ENCODE results near the gene CD40. TPM values are rescaled to one million over a fixed set of nuclear protein-coding genes. Genes with fewer than 3 reads are reported as not detected.

The CD40 gene
- total RNA-seq, 1 experiment from 2014 or later, result 14.1 TPM

GRCh38 chr20:46158476-46158987 lies 40.4 kb downstream of the CD40 start:
- Histone ChIP-seq H3K4me3 (ENCODE audit: low read depth in 2 of 2, low read length in 2 of 2) (no peak overlapping the region), H3K9me3 (ENCODE audit: control insufficient read depth, insufficient read depth, low read depth, low read length) (no peaks in the 10 kb centered on the region), H3K27me3 (ENCODE audit: control insufficient read depth, insufficient read depth, low read length) (peaks cover 3% of the 10 kb centered on the region; the same call in 1 of the 2 replicates), H3K36me3 (ENCODE audit: control insufficient read depth, insufficient read depth, low read length) (no peaks in the 10 kb centered on the region), H3K4me1 (ENCODE audit: control insufficient read depth, insufficient read depth, low read length) (no peaks in the 10 kb centered on the region), H3K27ac (ENCODE audit: low read length) (no peak overlapping the region)
- DNase-seq (ENCODE audit: low read depth, low spot score), result no peak
- no peak for TF ChIP-seq CTCF (IDR thresholded peaks at IDR 0.05)
- no peak for TF ChIP-seq TCF7L2 (IDR thresholded peaks at IDR 0.05; ENCODE audit: low read depth, low read length)
- no peak for TF ChIP-seq REST (IDR thresholded peaks at IDR 0.05; ENCODE audit: insufficient read depth in 1 of 2, low read depth in 2 of 2, low read length in 1 of 2)
- no peak for TF ChIP-seq POLR2AphosphoS5 (IDR thresholded peaks at IDR 0.05; ENCODE audit: low read depth, low read length)
- TF ChIP-seq SIN3A (IDR thresholded peaks at IDR 0.05; ENCODE audit: borderline replicate concordance, insufficient read depth, low read depth, low read length), result no peak
- ChIA-PET POLR2A (no interaction called here), CTCF (interaction anchor here (1.0 kb wide), 1 partner anchor 136 kb away, joined by 7 read pairs; no protein-coding TSS in a partner anchor)
- ATAC-seq, result no peak
- intact Hi-C loops (cut with micrococcal nuclease; ENCODE audit: unreplicated experiment) (no loop called here), in situ Hi-C loops (cut with HindIII; ENCODE audit: low pct_unique_long_range_greater_than_20kb, low sequenced_read_pairs) (no loop called here)
- BruUV-seq (replicated peaks), result no TSS peak

GRCh38 chr20:46159101-46159897 lies 41.2 kb downstream of the CD40 start:
- no peak for DNase-seq (ENCODE audit: low read depth, low spot score)
- Histone ChIP-seq H3K4me1 (ENCODE audit: control insufficient read depth, insufficient read depth, low read length) (no peaks in the 10 kb centered on the region), H3K4me3 (ENCODE audit: low read depth in 2 of 2, low read length in 2 of 2) (no peak overlapping the region), H3K27ac (ENCODE audit: low read length) (no peak overlapping the region), H3K27me3 (ENCODE audit: control insufficient read depth, insufficient read depth, low read length) (peaks cover 3% of the 10 kb centered on the region; the same call in 1 of the 2 replicates), H3K9me3 (ENCODE audit: control insufficient read depth, insufficient read depth, low read depth, low read length) (no peaks in the 10 kb centered on the region), H3K36me3 (ENCODE audit: control insufficient read depth, insufficient read depth, low read length) (no peaks in the 10 kb centered on the region)
- intact Hi-C loops (cut with micrococcal nuclease; ENCODE audit: unreplicated experiment) (no loop called here), in situ Hi-C loops (cut with HindIII; ENCODE audit: low pct_unique_long_range_greater_than_20kb, low sequenced_read_pairs) (no loop called here)
- POLR2A ChIA-PET, result no interaction called here
- no peak for TF ChIP-seq TCF7L2 (IDR thresholded peaks at IDR 0.05; ENCODE audit: low read depth, low read length)
- TF ChIP-seq SIN3A (IDR thresholded peaks at IDR 0.05; ENCODE audit: borderline replicate concordance, insufficient read depth, low read depth, low read length), result no peak
- CTCF ChIA-PET, result no interaction called here
- BruUV-seq (replicated peaks), result no TSS peak
- ATAC-seq, result no peak

- CTCF ChIA-PET, result no interaction called here
Measured at GRCh38 chr20:46160661-46161060, 42.5 kb downstream of the CD40 start.

More at GRCh38 chr20:46160661-46161060, 42.5 kb downstream of the CD40 start:
- Histone ChIP-seq H3K27ac (ENCODE audit: low read length) (no peak overlapping the region), H3K4me3 (ENCODE audit: low read depth in 2 of 2, low read length in 2 of 2) (no peak overlapping the region), H3K36me3 (ENCODE audit: control insufficient read depth, insufficient read depth, low read length) (no peaks in the 10 kb centered on the region), H3K9me3 (ENCODE audit: control insufficient read depth, insufficient read depth, low read depth, low read length) (no peaks in the 10 kb centered on the region), H3K4me1 (ENCODE audit: control insufficient read depth, insufficient read depth, low read length) (no peaks in the 10 kb centered on the region), H3K27me3 (ENCODE audit: control insufficient read depth, insufficient read depth, low read length) (peaks cover 3% of the 10 kb centered on the region; the same call in 1 of the 2 replicates)
- ATAC-seq (no peak), DNase-seq (ENCODE audit: low read depth, low spot score) (no peak)
- no peak for TF ChIP-seq CTCF (IDR thresholded peaks at IDR 0.05)
- POLR2A ChIA-PET, result no interaction called here
- in situ Hi-C loops (cut with HindIII; ENCODE audit: low pct_unique_long_range_greater_than_20kb, low sequenced_read_pairs) (no loop called here), intact Hi-C loops (cut with micrococcal nuclease; ENCODE audit: unreplicated experiment) (no loop called here)
- BruUV-seq (replicated peaks), result no TSS peak
